Hepatocyte (in vitro differentiated cells): ENCODE results near the gene ACSM3.

Experiments
- CTCF ChIP-seq: fragments of 200-600 bp; sonication (generic); IDR thresholded peaks from 2 replicates; pipeline ENCODE4 v1.5.1; 2016; ENCODE audit warnings: antibody characterized with exemption, mild to moderate bottlenecking; ENCODE audit not compliant: poor library complexity
- EZH2 ChIP-seq: fragments of 200-600 bp; sonication (generic); IDR thresholded peaks from 2 replicates; pipeline ENCODE4 v1.6.1; 2016; ENCODE audit warnings: antibody characterized with exemption, mild to moderate bottlenecking, borderline replicate concordance
- EZH2phosphoT487 ChIP-seq: fragments of 200-600 bp; sonication (generic); IDR thresholded peaks from one replicate; pipeline ENCODE4 v1.6.1; 2018; ENCODE audit warnings: antibody characterized with exemption, mild to moderate bottlenecking, low read depth, moderate library complexity; ENCODE audit not compliant: unreplicated experiment, severe bottlenecking

GRCh38 chr16:20734782-20735181 is 29.0 kb upstream of the ACSM3 start:
- TF ChIP-seq CTCF (no peak), EZH2 (no peak), EZH2phosphoT487 (no peak)
